NCI-H345 treated with DMSO at 0.1 percent for 48 hours (cell line): ENCODE data around the gene ADGRD1.
"Not testable (repeated sequence)": the region's sequence is repeated elsewhere in the genome, so short reads cannot be mapped to it uniquely, and the experiment has no call there.

ENCODE experiments used
- DNase-seq: peaks from one replicate; lab custom pipeline; 2025; ENCODE audit not compliant: unreplicated experiment; lab: John Stamatoyannopoulos, UW

ADGRD1 gene

GRCh38 chr12:131070136-131070535 lies 116.4 kb downstream of the ADGRD1 start:
- not testable (repeated sequence) for DNase-seq

- not testable (repeated sequence) for DNase-seq
These were observed 117.0 kb downstream of the ADGRD1 start for GRCh38 chr12:131070668-131071067.

GRCh38 chr12:131071234-131071820 lies 117.6 kb downstream of the ADGRD1 start:
- not testable (repeated sequence) for DNase-seq

GRCh38 chr12:131071950-131072349 lies 118.2 kb downstream of the ADGRD1 start:
- not testable (repeated sequence) for DNase-seq

GRCh38 chr12:131072451-131073230 lies 118.9 kb downstream of the ADGRD1 start:
- no peak for DNase-seq

GRCh38 chr12:131074221-131075083 lies 120.7 kb downstream of the ADGRD1 start:
- no peak for DNase-seq

- no peak for DNase-seq
These were observed 121.5 kb downstream of the ADGRD1 start for GRCh38 chr12:131075194-131075593.

- no peak for DNase-seq
These were observed 121.9 kb downstream of the ADGRD1 start for GRCh38 chr12:131075611-131076010.

- no peak for DNase-seq
These were observed 122.6 kb downstream of the ADGRD1 start for GRCh38 chr12:131076296-131076695.

- DNase-seq: no peak
These were observed 123.4 kb downstream of the ADGRD1 start for GRCh38 chr12:131076791-131077747.

- DNase-seq: no peak
These were observed 124.3 kb downstream of the ADGRD1 start for GRCh38 chr12:131077931-131078391.

GRCh38 chr12:131082290-131083194 lies 128.8 kb downstream of the ADGRD1 start:
- no peak for DNase-seq

GRCh38 chr12:131084341-131085011 lies 130.8 kb downstream of the ADGRD1 start:
- no peak for DNase-seq

- no peak for DNase-seq
These were observed 131.6 kb downstream of the ADGRD1 start for GRCh38 chr12:131085125-131085815.

GRCh38 chr12:131085816-131086591 lies 132.3 kb downstream of the ADGRD1 start:
- no peak for DNase-seq

- DNase-seq: no peak
These were observed 133.7 kb downstream of the ADGRD1 start for GRCh38 chr12:131087302-131087818.

GRCh38 chr12:131087991-131088700 lies 134.4 kb downstream of the ADGRD1 start:
- DNase-seq: no peak
